ENCODE data around the gene FMNL2. TPM values are rescaled to one million over a fixed set of nuclear protein-coding genes. Genes with fewer than 3 reads are reported as not detected.

FMNL2 gene
- total RNA-seq, 2 experiments from 2014 or later: 0.98 to 1.3 TPM

DNA sequence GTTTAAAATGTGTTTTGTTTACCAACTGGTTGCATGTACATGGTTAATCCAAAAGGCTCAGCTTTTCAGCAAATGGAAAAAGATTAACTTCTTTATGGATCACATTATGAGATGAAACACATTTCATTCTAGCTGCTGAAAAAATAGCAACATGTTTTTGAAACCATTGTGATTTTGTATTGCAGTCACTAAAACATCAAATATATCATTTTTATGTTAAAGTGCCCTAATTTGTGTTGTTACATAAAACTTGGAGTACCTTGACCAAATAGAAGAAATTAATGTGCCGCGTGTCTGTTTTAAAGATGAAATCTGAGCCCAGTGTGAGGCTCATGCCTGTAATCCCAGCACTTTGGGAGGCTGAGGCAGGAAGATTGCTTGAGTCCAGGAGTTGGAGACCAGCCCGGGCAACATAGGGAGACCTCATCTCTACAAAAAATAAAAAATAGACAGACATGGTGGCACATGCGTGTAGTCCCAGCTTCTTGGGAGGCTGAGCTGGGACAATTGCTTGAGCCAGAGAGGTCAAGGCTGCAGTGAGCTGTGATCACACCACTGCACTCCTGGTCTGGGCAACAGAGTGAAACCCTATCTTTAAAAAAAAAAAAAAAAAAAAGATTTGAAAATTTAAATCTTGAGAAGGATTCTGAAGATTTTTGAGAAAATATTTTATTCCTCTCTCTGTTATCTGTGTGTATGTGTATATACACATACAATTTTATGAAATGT is 96.6 kb downstream of the FMNL2 start:
- no peak overlapping the region for H3K4me3 Mint-ChIP-seq
- no peaks in the 10 kb centered on the region for H3K27me3 Mint-ChIP-seq
- no peak for DNase-seq
- no peak overlapping the region for H3K27ac Mint-ChIP-seq
- H3K36me3 Mint-ChIP-seq: no peaks in the 10 kb centered on the region
- no peaks in the 10 kb centered on the region for H3K4me1 Mint-ChIP-seq
- no peaks in the 10 kb centered on the region for H3K9me3 Mint-ChIP-seq

DNA sequence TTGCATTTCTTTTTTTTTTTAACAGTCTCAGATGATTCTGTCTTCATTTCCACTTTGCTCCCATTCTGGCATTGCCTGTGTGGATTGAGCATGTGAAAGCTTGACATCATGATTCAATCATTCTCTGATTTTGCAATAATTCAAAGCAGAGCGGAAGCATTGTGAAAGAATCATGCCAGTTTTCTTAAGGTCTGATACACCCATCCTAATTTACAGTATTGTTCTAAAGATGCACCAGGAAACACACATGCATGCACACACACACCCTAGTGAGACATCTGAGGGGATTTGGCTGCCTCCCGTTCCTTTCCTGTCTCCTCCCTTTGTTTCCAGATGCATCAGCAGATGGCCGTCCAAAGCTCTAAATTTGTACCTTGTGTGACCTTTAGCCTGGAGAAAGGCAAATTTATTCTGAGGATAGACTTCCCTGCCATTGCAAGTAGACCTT is 97.3 kb downstream of the FMNL2 start:
- Mint-ChIP-seq H3K4me1 (no peaks in the 10 kb centered on the region), H3K36me3 (no peaks in the 10 kb centered on the region), H3K9me3 (no peaks in the 10 kb centered on the region), H3K4me3 (no peak overlapping the region), H3K27me3 (no peaks in the 10 kb centered on the region), H3K27ac (no peak overlapping the region)
- DNase-seq: no peak

DNA sequence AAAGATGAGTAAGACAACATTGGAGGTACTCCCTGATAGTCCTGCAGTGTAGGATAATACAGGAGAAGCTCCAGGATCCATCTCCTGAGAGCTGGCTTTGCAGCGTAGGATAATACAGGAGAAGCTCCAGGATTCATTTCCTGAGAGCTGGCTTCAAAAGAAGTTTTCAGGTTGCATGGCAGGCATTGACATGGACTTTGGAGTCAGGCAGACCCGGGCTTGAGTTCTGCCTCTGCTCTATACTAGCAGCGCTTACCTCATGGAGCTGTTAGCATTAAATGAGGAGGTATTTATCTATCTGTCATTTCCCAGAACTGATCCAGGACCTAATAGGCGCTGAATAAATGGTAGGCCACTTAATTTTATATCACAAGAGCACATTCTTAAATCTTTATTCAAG is 97.8 kb downstream of the FMNL2 start:
- H3K36me3 Mint-ChIP-seq: no peaks in the 10 kb centered on the region
- H3K9me3 Mint-ChIP-seq: no peaks in the 10 kb centered on the region
- H3K27me3 Mint-ChIP-seq: no peaks in the 10 kb centered on the region
- H3K27ac Mint-ChIP-seq: no peak overlapping the region
- H3K4me3 Mint-ChIP-seq: no peak overlapping the region
- no peaks in the 10 kb centered on the region for H3K4me1 Mint-ChIP-seq
- DNase-seq: no peak

DNA sequence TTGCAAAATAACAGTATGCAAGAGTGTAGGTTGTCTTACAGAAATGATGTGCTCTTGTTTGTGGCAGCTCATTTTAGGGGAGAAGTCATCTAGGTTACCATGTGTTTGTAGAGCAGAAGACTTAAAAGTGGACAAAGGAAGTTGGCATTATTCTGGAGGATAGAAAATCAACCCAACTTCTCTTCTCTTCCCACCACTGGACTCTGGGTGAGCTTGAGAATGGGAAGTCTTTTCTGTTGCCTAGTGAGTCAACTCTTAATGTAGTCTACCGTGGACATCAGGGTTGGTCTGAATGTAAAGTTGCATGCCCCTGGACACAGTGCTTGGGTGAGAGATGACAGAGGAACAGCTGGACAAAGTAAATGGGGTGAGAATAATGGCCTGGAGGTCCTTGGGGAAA is 98.3 kb downstream of the FMNL2 start:
- no peaks in the 10 kb centered on the region for H3K9me3 Mint-ChIP-seq
- no peaks in the 10 kb centered on the region for H3K27me3 Mint-ChIP-seq
- no peak overlapping the region for H3K4me3 Mint-ChIP-seq
- DNase-seq: no peak
- H3K36me3 Mint-ChIP-seq: no peaks in the 10 kb centered on the region
- H3K4me1 Mint-ChIP-seq: no peaks in the 10 kb centered on the region
- H3K27ac Mint-ChIP-seq: no peak overlapping the region

DNA sequence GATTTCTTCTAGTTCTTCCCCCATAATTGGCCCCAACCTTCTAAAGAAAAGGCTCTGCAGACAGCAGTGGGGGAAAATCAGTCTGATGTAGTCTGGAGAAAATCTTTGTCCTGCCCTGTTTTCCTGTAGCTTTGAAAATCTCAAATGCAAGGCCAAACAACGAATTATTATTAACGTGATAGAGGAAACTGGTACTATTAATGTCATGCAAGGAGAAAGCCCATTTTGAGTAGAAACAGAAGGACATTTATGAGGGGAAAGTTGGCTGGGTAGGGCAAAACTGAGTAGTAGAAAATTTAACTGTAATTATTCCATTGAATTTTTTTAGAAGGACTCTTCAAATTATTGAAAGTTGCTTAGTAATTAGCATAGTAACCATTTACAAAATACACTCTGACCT is 98.8 kb downstream of the FMNL2 start:
- Mint-ChIP-seq H3K27me3 (no peaks in the 10 kb centered on the region), H3K36me3 (no peaks in the 10 kb centered on the region), H3K4me1 (no peaks in the 10 kb centered on the region), H3K27ac (no peak overlapping the region), H3K4me3 (no peak overlapping the region), H3K9me3 (no peaks in the 10 kb centered on the region)
- DNase-seq: no peak

DNA sequence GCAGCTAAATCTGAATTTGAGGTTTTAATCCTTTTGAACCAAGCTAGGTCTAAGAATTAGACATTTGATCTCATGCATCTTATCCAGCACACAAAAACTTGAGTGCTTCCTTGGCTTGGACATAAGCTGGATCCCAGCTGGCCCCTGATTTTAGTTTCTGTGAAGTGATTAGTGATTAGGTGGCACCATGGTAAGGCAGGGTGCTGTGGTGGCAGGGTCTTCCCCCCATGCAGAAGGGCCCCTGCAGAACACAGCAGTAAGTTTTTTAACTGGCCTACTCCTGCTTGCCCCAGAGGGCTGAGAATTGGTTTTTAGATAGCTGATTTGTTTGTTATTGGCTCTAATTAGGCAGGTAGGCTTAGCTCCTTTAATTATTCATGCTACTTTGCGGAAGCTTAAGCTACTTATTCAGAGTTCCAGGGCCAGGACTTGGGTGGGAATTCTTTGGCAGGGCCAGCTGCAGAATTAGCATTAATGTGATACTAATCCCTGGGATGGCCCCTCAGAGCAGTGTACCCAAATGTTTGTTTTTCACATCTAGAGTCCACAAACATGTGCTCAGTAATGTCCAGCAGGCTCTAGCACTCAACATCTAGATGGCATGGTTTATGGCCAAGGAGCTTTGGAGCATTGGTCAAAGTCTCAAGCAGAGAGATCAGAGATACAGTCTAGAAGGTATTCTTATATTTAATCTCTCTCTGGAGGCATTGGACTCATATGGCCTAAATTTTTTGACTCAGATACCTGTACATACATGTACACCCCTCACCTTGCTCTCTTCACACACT is 99.6 kb downstream of the FMNL2 start:
- no peaks in the 10 kb centered on the region for H3K27me3 Mint-ChIP-seq
- no peaks in the 10 kb centered on the region for H3K9me3 Mint-ChIP-seq
- no peaks in the 10 kb centered on the region for H3K36me3 Mint-ChIP-seq
- no peaks in the 10 kb centered on the region for H3K4me1 Mint-ChIP-seq
- no peak overlapping the region for H3K27ac Mint-ChIP-seq
- no peak for DNase-seq
- H3K4me3 Mint-ChIP-seq: no peak overlapping the region

DNA sequence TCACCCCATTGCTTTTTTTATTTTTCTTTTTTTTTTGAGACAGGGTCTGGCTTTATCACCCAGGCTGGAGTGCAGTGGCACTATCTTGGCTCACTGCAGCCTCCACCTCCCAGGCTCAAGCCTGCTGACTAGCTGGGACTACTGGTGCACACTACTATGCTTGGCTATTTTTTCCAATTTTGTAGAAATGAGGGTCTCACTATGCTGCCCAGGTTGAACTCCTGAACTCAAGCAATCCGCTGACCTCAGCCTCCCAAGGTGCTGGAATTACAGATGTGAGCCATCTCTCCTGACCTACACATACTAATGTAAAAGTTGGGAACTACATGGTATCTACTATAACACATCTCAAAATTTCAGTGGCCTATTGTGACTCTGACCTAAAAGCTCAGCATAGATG is 101.2 kb downstream of the FMNL2 start:
- no peaks in the 10 kb centered on the region for H3K4me1 Mint-ChIP-seq
- no peak overlapping the region for H3K27ac Mint-ChIP-seq

DNA sequence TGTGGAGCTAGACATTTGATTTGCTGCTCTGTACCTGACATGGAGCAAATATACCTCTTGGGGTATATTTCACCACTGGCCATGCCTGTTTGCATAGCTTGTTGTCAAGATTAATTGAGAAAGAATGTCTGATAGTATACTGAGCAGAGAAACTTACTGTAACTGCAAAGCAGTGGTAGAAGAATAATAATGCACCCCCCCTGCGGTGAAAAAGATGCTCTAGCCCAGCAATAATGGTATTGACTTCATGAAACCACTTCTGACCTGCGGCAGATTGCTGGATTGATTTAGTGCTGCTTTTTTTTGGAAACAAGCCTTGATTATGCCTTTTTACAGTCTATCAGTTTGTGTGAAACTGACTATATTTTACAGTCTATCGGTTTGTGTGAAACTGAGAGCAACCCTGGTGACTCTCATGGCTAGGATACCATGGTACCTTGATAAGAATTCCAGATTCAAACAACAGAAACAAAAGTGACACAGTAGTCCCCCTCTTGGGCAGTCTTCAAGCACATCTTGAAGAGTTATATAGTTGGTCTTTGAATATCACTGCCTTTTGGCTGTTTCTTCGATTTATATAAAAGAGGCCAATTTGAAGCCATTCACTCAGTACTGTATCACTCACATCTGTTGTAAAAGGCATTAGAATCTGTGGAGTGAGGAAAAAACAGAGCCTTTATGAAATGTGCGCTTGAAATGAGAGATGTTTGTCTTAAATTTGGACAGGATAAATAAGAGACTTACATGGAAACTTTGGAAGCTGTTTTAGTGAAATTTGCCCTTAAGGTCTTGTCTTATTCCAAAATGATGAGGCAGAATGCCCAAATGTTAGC is 102.5 kb downstream of the FMNL2 start:
- Mint-ChIP-seq H3K4me3 (no peak overlapping the region), H3K27ac (no peak overlapping the region), H3K4me1 (no peaks in the 10 kb centered on the region), H3K9me3 (no peaks in the 10 kb centered on the region), H3K36me3 (no peaks in the 10 kb centered on the region), H3K27me3 (peaks cover 6% of the 10 kb centered on the region)
- no peak for DNase-seq

More for the DNA sequence above, 101.2 kb downstream of the FMNL2 start:
- no peaks in the 10 kb centered on the region for H3K36me3 Mint-ChIP-seq
- DNase-seq: no peak
- peaks cover 2% of the 10 kb centered on the region for H3K27me3 Mint-ChIP-seq
- H3K4me3 Mint-ChIP-seq: no peak overlapping the region
- no peaks in the 10 kb centered on the region for H3K9me3 Mint-ChIP-seq

DNA sequence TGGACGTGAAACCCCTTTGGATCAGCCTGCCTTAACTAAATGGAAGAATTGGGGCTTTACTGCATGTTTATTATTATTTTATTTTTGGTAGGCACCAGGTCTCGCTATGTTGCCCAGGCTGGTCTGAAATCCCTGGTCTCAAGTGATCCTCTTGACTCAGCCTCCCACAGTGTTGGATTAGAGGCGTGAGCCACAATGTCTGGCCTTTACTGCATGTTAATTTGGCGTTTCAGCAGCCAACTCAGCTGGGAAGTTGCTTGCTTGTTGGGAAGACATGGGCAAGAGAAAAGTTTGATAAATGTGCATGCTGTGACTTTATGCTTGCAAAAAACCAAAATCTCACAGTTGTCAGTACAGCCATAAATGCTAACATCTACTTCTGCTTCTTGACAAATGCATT is 105.1 kb downstream of the FMNL2 start:
- Mint-ChIP-seq H3K4me1 (no peaks in the 10 kb centered on the region), H3K27ac (no peak overlapping the region), H3K36me3 (no peaks in the 10 kb centered on the region), H3K9me3 (no peaks in the 10 kb centered on the region), H3K4me3 (no peak overlapping the region), H3K27me3 (peaks cover 13% of the 10 kb centered on the region)
- DNase-seq: no peak

DNA sequence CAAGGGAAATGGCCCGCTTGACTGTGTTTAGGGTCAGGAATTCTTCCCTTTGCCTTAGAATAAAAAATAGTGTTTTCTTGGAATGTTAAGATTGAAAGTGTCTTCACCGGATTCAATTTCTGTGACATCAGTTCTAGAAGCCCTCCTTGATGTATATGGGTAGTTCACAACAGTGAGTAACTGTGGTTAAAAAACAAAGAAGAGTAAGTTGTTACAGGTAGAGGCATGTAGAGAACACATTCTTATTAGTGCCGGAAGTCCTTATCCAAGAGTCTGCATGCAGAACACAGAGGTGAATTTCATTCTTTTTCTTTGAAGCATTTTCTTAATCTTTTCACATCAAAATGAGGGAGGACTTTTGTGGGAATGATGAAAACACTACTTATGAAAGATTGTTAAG is 105.5 kb downstream of the FMNL2 start:
- Mint-ChIP-seq H3K36me3 (no peaks in the 10 kb centered on the region), H3K27ac (no peak overlapping the region), H3K9me3 (no peaks in the 10 kb centered on the region), H3K4me1 (no peaks in the 10 kb centered on the region), H3K27me3 (peaks cover 13% of the 10 kb centered on the region), H3K4me3 (no peak overlapping the region)
- DNase-seq: no peak

DNA sequence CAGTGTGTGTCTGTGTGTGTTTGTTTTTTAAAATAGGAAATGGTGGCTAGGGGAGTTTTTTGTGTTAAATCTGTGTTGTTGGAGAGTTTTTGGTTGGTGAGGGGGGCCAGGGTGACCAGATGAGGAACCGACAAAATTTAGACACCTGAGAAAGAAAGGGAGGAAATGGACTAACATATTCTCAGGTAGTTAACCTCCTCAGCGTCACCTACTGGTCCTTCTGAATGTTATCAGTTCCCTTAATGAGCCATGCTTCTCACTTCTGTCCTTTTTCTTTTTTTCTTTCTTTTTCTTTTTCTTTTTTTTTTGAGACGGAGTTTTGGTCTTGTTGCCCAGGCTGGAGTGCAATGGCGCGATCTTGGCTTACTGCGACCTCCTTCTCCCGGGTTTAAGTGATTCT is 107.0 kb downstream of the FMNL2 start:
- DNase-seq: no peak
- no peak overlapping the region for H3K4me3 Mint-ChIP-seq
- H3K27me3 Mint-ChIP-seq: peaks cover 13% of the 10 kb centered on the region
- no peaks in the 10 kb centered on the region for H3K9me3 Mint-ChIP-seq
- H3K27ac Mint-ChIP-seq: no peak overlapping the region
- no peaks in the 10 kb centered on the region for H3K36me3 Mint-ChIP-seq
- no peaks in the 10 kb centered on the region for H3K4me1 Mint-ChIP-seq

DNA sequence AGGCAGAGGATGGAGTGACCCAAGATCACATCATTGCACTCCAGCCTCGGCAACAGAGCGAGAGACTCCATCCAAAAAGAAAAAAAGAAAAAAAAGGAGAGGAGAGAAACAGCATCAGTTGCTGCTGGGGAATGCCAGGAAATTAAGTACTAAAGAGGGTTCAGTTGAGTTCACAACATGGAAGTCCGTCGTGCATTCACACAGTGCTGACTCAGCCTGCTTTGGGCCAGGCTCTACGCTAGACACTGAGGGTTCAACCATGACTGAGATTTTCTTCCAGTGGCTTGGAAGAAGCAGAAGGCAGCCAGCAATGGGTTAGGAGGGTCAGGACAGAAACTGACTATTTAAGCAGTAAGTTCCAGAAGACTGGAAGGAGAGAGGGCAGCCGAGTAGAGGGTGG is 108.8 kb downstream of the FMNL2 start:
- H3K4me1 Mint-ChIP-seq: no peaks in the 10 kb centered on the region
- H3K27me3 Mint-ChIP-seq: peaks cover 13% of the 10 kb centered on the region
- no peak for DNase-seq
- no peak overlapping the region for H3K27ac Mint-ChIP-seq
- no peaks in the 10 kb centered on the region for H3K36me3 Mint-ChIP-seq
- H3K4me3 Mint-ChIP-seq: no peak overlapping the region
- no peaks in the 10 kb centered on the region for H3K9me3 Mint-ChIP-seq

DNA sequence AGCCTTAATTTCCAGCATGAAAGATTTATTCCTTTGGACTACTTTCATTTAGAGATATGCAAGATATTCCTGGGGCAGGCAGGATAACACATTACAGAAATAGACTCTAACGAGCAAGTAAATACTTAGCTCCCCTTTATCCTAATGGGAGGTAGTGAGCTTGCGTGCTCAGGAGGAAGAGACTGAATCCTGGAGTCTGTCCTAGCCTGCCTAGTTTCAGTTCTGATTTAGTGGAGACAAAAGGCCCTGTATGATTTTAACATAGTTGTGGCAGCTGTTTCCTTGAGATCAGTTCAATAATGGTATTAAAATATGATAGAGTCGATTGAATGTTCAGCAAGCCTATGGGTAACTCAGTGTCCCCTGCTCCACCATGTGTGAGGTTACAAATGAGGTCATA is 109.5 kb downstream of the FMNL2 start:
- Mint-ChIP-seq H3K27ac (no peak overlapping the region), H3K9me3 (no peaks in the 10 kb centered on the region), H3K36me3 (no peaks in the 10 kb centered on the region), H3K4me3 (no peak overlapping the region), H3K27me3 (peaks cover 13% of the 10 kb centered on the region), H3K4me1 (no peaks in the 10 kb centered on the region)
- DNase-seq: no peak

DNA sequence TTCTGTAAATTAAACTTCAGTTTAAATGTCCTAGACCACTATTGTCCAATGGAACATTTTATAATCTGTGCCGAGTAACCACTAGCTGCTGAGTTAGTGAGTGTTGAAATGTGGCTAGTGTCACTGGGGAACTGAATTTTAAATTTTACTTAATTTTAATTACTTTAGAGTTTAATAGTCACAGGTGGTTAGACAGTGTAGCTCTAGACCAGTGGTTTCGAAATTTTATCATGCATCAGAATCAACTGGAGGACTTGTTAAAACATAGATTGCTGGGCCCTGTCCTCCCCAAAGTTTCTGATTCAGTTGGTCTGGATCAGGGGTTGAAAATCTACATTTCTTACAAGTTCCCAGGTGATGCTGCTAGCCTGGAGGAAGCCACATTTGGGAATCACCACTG is 110.4 kb downstream of the FMNL2 start:
- no peaks in the 10 kb centered on the region for H3K4me1 Mint-ChIP-seq
- no peak for DNase-seq
- no peaks in the 10 kb centered on the region for H3K36me3 Mint-ChIP-seq
- no peak overlapping the region for H3K27ac Mint-ChIP-seq
- H3K27me3 Mint-ChIP-seq: peaks cover 13% of the 10 kb centered on the region
- no peaks in the 10 kb centered on the region for H3K9me3 Mint-ChIP-seq
- no peak overlapping the region for H3K4me3 Mint-ChIP-seq

DNA sequence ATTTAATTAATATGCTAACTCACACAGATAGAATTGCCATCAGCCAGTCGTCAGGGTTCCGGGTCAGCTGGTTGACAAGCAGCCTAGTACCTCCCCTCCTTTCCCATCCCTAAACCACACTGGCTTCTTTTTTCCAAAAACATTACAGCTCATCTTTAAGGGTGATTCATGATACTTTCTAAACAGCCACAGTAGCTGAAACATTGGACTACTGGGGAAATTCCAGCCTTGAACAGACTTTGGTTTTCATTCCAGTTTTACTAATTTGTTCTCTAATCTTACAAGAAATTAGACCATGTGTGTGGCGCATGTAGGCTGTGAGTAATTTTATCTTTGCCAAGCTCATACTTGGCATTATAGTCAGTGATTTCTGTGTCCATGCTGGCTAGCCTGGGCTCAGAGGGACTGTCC is 110.8 kb downstream of the FMNL2 start:
- Mint-ChIP-seq H3K36me3 (no peaks in the 10 kb centered on the region), H3K27me3 (peaks cover 13% of the 10 kb centered on the region), H3K4me3 (no peak overlapping the region), H3K4me1 (no peaks in the 10 kb centered on the region), H3K27ac (no peak overlapping the region), H3K9me3 (no peaks in the 10 kb centered on the region)
- no peak for DNase-seq

Data from activated naive CD8-positive, alpha-beta T cell treated with anti-CD3 and anti-CD28 coated beads for 36 hours (primary cell).